ENCODE measurements around the gene CTBP1. TPM values are rescaled to one million over a fixed set of nuclear protein-coding genes. Genes with fewer than 3 reads are reported as not detected.

CTBP1 gene
- total RNA-seq, 1 experiment from 2014 or later: 223 TPM

DNA sequence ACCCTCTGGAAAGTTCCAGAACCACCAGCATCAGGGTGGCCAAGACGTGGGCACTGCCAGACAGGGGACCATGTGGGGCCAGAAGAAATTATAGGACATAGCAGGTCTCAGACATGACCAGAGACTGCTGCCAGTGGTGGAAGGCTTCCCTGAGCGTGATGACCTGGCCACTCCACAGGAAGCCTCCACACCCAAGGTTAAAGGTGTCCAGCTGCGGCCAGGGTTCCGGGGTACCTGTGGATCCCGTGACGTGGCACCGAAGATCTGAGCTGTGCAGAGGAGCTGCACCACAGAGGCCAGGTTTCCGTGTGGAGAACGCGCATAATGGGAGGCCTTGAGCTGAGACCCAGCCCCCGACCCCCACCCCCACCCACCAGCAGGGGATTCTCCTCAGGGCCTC, 16.4 kb upstream of the CTBP1 start:
- no peaks in the 10 kb centered on the region for H3K79me2 ChIP-seq (ENCODE audit: low read length)
- H3K9ac ChIP-seq (ENCODE audit: low read length): no peak overlapping the region
- H3F3A ChIP-seq (ENCODE audit: low read length, unreplicated experiment): no peaks in the 10 kb centered on the region
- H3K36me3 ChIP-seq (ENCODE audit: low read depth, low read length): no peaks in the 10 kb centered on the region
- no peak for DNase-seq
- H4K20me1 ChIP-seq (ENCODE audit: low read length): no peaks in the 10 kb centered on the region
- no peaks in the 10 kb centered on the region for H3K9me2 ChIP-seq (replicated peaks; ENCODE audit: low read length)
- CTCF ChIA-PET: no interaction called here
- no peak for ATAC-seq
- peaks cover 7% of the 10 kb centered on the region; the same call in 1 of the 2 replicates for H3K9me3 ChIP-seq (ENCODE audit: low read length)
- no peaks in the 10 kb centered on the region for H3K4me1 ChIP-seq (ENCODE audit: insufficient read depth, low read length)
- no peak overlapping the region for H3K4me2 ChIP-seq (ENCODE audit: low read length)
- no TSS peak for BruUV-seq (replicated peaks)
- TF ChIP-seq, protein P1, sequence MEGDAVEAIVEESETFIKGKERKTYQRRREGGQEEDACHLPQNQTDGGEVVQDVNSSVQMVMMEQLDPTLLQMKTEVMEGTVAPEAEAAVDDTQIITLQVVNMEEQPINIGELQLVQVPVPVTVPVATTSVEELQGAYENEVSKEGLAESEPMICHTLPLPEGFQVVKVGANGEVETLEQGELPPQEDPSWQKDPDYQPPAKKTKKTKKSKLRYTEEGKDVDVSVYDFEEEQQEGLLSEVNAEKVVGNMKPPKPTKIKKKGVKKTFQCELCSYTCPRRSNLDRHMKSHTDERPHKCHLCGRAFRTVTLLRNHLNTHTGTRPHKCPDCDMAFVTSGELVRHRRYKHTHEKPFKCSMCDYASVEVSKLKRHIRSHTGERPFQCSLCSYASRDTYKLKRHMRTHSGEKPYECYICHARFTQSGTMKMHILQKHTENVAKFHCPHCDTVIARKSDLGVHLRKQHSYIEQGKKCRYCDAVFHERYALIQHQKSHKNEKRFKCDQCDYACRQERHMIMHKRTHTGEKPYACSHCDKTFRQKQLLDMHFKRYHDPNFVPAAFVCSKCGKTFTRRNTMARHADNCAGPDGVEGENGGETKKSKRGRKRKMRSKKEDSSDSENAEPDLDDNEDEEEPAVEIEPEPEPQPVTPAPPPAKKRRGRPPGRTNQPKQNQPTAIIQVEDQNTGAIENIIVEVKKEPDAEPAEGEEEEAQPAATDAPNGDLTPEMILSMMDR (conservative IDR thresholded peaks at IDR 0.05; ENCODE audit: low read depth, low read length): no peak
- TF ChIP-seq EZH2phosphoT487 (IDR thresholded peaks at IDR 0.05; ENCODE audit: borderline replicate concordance, low read length) (no peak), EZH2 (IDR thresholded peaks at IDR 0.05; ENCODE audit: low read length, unreplicated experiment) (no peak)
- no peak overlapping the region for H3K4me3 ChIP-seq (ENCODE audit: low read length)
- no peak overlapping the region for H3K27ac ChIP-seq (ENCODE audit: low read length)
- no peaks in the 10 kb centered on the region for H3K27me3 ChIP-seq (ENCODE audit: low read length)
- intact Hi-C loops (cut with micrococcal nuclease): no loop called here
- H2AFZ ChIP-seq (ENCODE audit: low read length): no peak overlapping the region
- POLR2A ChIA-PET (ENCODE audit: unreplicated experiment): no interaction called here

DNA sequence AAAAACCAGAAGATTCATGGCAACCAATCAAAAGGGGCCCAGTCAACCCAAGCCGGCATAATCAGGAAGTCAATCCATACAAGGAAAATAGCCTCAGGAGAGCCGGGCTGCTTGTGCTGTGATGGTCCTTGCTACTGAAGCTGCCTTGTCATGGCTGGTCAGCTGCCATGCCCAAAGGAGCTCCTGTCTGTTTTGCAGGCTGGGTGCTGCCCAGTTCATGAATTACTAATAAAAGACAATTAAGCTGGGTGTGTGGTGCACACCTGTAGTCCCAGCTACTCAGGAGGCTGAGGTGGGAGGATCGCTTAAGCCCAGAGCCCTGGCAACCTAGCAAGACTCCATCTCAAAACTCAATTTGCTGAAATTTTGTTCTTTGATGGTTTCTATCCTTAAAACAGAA, 16.0 kb upstream of the CTBP1 start:
- H3K9me2 ChIP-seq (replicated peaks; ENCODE audit: low read length): no peaks in the 10 kb centered on the region
- TF ChIP-seq EZH2phosphoT487 (IDR thresholded peaks at IDR 0.05; ENCODE audit: borderline replicate concordance, low read length) (no peak), EZH2 (IDR thresholded peaks at IDR 0.05; ENCODE audit: low read length, unreplicated experiment) (no peak)
- TF ChIP-seq, protein P1 (conservative IDR thresholded peaks at IDR 0.05; ENCODE audit: low read depth, low read length): no peak
- ATAC-seq: no peak
- H3K4me2 ChIP-seq (ENCODE audit: low read length): no peak overlapping the region
- no peaks in the 10 kb centered on the region for H3K79me2 ChIP-seq (ENCODE audit: low read length)
- H2AFZ ChIP-seq (ENCODE audit: low read length): no peak overlapping the region
- no peaks in the 10 kb centered on the region for H4K20me1 ChIP-seq (ENCODE audit: low read length)
- no peaks in the 10 kb centered on the region for H3K36me3 ChIP-seq (ENCODE audit: low read depth, low read length)
- DNase-seq: no peak
- no peak overlapping the region for H3K9ac ChIP-seq (ENCODE audit: low read length)
- no peaks in the 10 kb centered on the region for H3K27me3 ChIP-seq (ENCODE audit: low read length)
- H3F3A ChIP-seq (ENCODE audit: low read length, unreplicated experiment): no peaks in the 10 kb centered on the region
- CTCF ChIA-PET: no interaction called here
- no peak overlapping the region for H3K4me3 ChIP-seq (ENCODE audit: low read length)
- H3K27ac ChIP-seq (ENCODE audit: low read length): no peak overlapping the region
- POLR2A ChIA-PET (ENCODE audit: unreplicated experiment): no interaction called here
- BruUV-seq (replicated peaks): no TSS peak
- intact Hi-C loops (cut with micrococcal nuclease): no loop called here
- no peaks in the 10 kb centered on the region for H3K4me1 ChIP-seq (ENCODE audit: insufficient read depth, low read length)
- H3K9me3 ChIP-seq (ENCODE audit: low read length): peaks cover 7% of the 10 kb centered on the region; the same call in 1 of the 2 replicates

DNA sequence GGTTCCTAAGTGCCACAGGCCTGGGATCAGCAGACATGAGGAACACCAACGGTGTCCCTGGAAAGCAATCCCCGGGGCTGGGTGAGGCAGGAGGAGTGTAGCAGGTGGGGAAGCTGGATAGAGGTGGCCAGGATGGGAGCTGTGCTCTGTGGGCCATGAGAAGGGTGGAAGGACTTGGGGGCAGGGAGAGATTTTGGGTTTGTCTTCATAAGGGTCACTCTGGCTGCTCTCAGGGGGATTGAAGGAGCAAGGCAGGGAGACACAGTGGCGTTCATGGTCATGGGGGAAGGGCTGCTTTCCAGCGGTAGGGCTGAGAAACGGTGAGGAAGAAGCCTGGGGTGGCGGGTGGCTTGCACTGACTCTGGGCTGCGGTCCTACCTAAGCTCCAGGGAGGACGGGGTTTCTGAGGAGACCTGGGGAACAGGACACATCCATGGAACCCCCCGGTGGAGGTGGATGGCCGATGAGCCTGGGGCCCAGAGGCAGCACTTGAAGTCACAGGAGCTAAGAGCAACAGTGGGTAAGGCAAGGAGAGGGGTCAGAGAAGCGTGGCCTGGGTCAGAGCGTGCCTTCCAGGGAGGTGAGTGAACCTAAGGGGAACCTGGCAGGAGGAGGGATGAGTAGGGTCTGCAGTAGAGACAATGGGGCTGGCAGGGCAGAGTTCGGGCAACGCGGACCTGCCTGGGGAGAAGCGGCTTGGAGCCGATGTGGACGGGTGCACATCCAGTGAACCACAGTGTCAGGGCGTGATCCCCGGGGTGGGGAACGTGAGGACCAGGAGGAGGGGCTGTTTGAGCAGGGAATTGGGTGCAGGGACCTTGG, 12.4 kb upstream of the CTBP1 start:
- intact Hi-C loops (cut with micrococcal nuclease): no loop called here
- POLR2A ChIA-PET (ENCODE audit: unreplicated experiment): no interaction called here
- ATAC-seq: no peak
- Histone ChIP-seq H3K4me2 (ENCODE audit: low read length) (no peak overlapping the region), H2AFZ (ENCODE audit: low read length) (no peak overlapping the region), H3K4me3 (ENCODE audit: low read length) (no peak overlapping the region), H3K9me3 (ENCODE audit: low read length) (no peaks in the 10 kb centered on the region), H3K79me2 (ENCODE audit: low read length) (no peaks in the 10 kb centered on the region), H3F3A (ENCODE audit: low read length, unreplicated experiment) (no peaks in the 10 kb centered on the region), H3K9ac (ENCODE audit: low read length) (no peak overlapping the region), H3K27ac (ENCODE audit: low read length) (no peak overlapping the region), H4K20me1 (ENCODE audit: low read length) (no peaks in the 10 kb centered on the region), H3K27me3 (ENCODE audit: low read length) (no peaks in the 10 kb centered on the region), H3K4me1 (ENCODE audit: insufficient read depth, low read length) (no peaks in the 10 kb centered on the region), H3K9me2 (replicated peaks; ENCODE audit: low read length) (no peaks in the 10 kb centered on the region), H3K36me3 (ENCODE audit: low read depth, low read length) (no peaks in the 10 kb centered on the region)
- TF ChIP-seq EZH2 (IDR thresholded peaks at IDR 0.05; ENCODE audit: low read length, unreplicated experiment) (no peak), EZH2phosphoT487 (IDR thresholded peaks at IDR 0.05; ENCODE audit: borderline replicate concordance, low read length) (no peak)
- TF ChIP-seq, protein P1 (conservative IDR thresholded peaks at IDR 0.05; ENCODE audit: low read depth, low read length): no peak
- BruUV-seq (replicated peaks): no TSS peak
- CTCF ChIA-PET: no interaction called here
- DNase-seq: no peak

All from PC-3 (cell line).